Measurements from ENCODE around the gene MANEAL. TPM values are rescaled to one million over a fixed set of nuclear protein-coding genes. Genes with fewer than 3 reads are reported as not detected.

MANEAL gene
- total RNA-seq, 1 donor from 2014 or later = 3.5 TPM

GRCh38 chr1:37828410-37829074 lies 34.9 kb downstream of the MANEAL start:
- DNase-seq = no peak

- no peak for DNase-seq
These were observed 37.5 kb downstream of the MANEAL start for GRCh38 chr1:37831109-37831508.

- no peak for DNase-seq
These were observed 38.2 kb downstream of the MANEAL start for GRCh38 chr1:37831809-37832208.

GRCh38 chr1:37836788-37837187 lies 43.1 kb downstream of the MANEAL start:
- no peak for DNase-seq

GRCh38 chr1:37839676-37840075 lies 46.0 kb downstream of the MANEAL start:
- DNase-seq = no peak

GRCh38 chr1:37840711-37841110 lies 47.1 kb downstream of the MANEAL start:
- DNase-seq = no peak

GRCh38 chr1:37841652-37842051 lies 48.0 kb downstream of the MANEAL start:
- no peak for DNase-seq

GRCh38 chr1:37844536-37844935 lies 50.9 kb downstream of the MANEAL start:
- DNase-seq = no peak

GRCh38 chr1:37845049-37845646 lies 51.5 kb downstream of the MANEAL start:
- no peak for DNase-seq

- no peak for DNase-seq
These were observed 52.1 kb downstream of the MANEAL start for GRCh38 chr1:37845786-37846185.

GRCh38 chr1:37846647-37847339 lies 53.1 kb downstream of the MANEAL start:
- DNase-seq = no peak

GRCh38 chr1:37849480-37849879 lies 55.8 kb downstream of the MANEAL start:
- DNase-seq = no peak

GRCh38 chr1:37850352-37850955 lies 56.8 kb downstream of the MANEAL start:
- no peak for DNase-seq

Other genes starting within 250 kb of the MANEAL start
- 11.7 TPM for gene SNIP1, start 239.6 kb upstream of the MANEAL start, total RNA-seq
- 1.1 TPM for gene DNALI1, start 236.9 kb upstream of the MANEAL start, total RNA-seq
- gene GNL2, start 197.9 kb upstream of the MANEAL start, total RNA-seq = 70.7 TPM
- 10.4 TPM for gene RSPO1, start 159.0 kb upstream of the MANEAL start, total RNA-seq
- gene CDCA8, start 101.3 kb upstream of the MANEAL start, total RNA-seq = 3.3 TPM
- gene EPHA10, start 28.7 kb upstream of the MANEAL start, total RNA-seq = 0.49 TPM
- gene C1orf122, start 13.9 kb downstream of the MANEAL start, total RNA-seq = 10.9 TPM
- gene YRDC, start 14.4 kb downstream of the MANEAL start, total RNA-seq = 10.8 TPM
- 4.7 TPM for gene MTF1, start 65.7 kb downstream of the MANEAL start, total RNA-seq
- gene INPP5B, start 153.2 kb downstream of the MANEAL start, total RNA-seq = 16.0 TPM
- gene SF3A3, start 196.2 kb downstream of the MANEAL start, total RNA-seq = 64.1 TPM
- gene FHL3, start 211.7 kb downstream of the MANEAL start, total RNA-seq = 23.4 TPM
- 38.6 TPM for gene UTP11, start 218.9 kb downstream of the MANEAL start, total RNA-seq